Endothelial cell of umbilical vein (primary cell): ENCODE results near the gene MDM1. TPM values are rescaled to one million over a fixed set of nuclear protein-coding genes. Genes with fewer than 3 reads are reported as not detected.

ENCODE experiments used
- BruUV-seq: library from RNA; stranded (reverse); fragments of 400-500 nt; replicated peaks from 2 replicates; lab custom pipeline; 2021; lab: Mats Ljungman, UMichigan
- CTCF ChIA-PET: fragments of 300-600, 350-600 bp; sonication (Branson Sonifier 250); formaldehyde crosslinking; loops from one replicate; lab custom pipeline; 2021; ENCODE audit warnings: antibody characterized with exemption, inconsistent platforms; lab: Charles Lee
- POLR2A ChIA-PET: fragments of 300-600, 350-600 bp; sonication (Branson Sonifier 250); formaldehyde crosslinking; loops from one replicate; lab custom pipeline; 2021; ENCODE audit warnings: antibody characterized with exemption, inconsistent platforms; lab: Charles Lee
- DNase-seq: peaks from one replicate; pipeline ENCODE4 v3.0.0-alpha.2; 2011; ENCODE audit warnings: low read depth, low spot score
- FAIRE-seq: peaks from 2 replicates; lab custom pipeline; 2011; peaks lifted over from hg19 to GRCh38; lab: Jason Lieb, UNC
- H2AFZ ChIP-seq: 2 replicates; pipeline ENCODE4 v1.6.0; 2012; ENCODE audit warnings: low read depth, low read length, control low read depth, inconsistent platforms
- H3K27ac ChIP-seq: 2 replicates; pipeline ENCODE4 v1.5.1; 2011; ENCODE audit warnings: low read depth, mild to moderate bottlenecking, control low read depth, low read length, moderate library complexity; ENCODE audit not compliant: insufficient read depth
- H3K27me3 ChIP-seq, 2 experiments: 2 replicates each; pipeline versions ENCODE4 v1.6.0 to v1.6.1; 2011; ENCODE audit warnings: low read length in 2 of 2, mixed read lengths in 1 of 2; ENCODE audit not compliant: control insufficient read depth in 2 of 2, insufficient read depth in 2 of 2
- H3K36me3 ChIP-seq, 2 experiments: 2 replicates in 1 of 2; 3 replicates in 1 of 2; pipeline ENCODE4 v1.5.1; 2011; ENCODE audit warnings: low read length in 2 of 2, mild to moderate bottlenecking in 1 of 2, moderate library complexity in 1 of 2; ENCODE audit not compliant: control insufficient read depth in 2 of 2, insufficient read depth in 2 of 2; ENCODE audit errors: extremely low read depth in 1 of 2
- H3K4me1 ChIP-seq: 3 replicates; pipeline ENCODE4 v1.5.1; 2011; ENCODE audit warnings: mild to moderate bottlenecking, low read length; ENCODE audit not compliant: control insufficient read depth, insufficient read depth; ENCODE audit errors: extremely low read depth
- H3K4me2 ChIP-seq: 2 replicates; pipeline ENCODE4 v1.6.1; 2011; ENCODE audit warnings: low read length, control low read depth, mixed read lengths; ENCODE audit not compliant: insufficient read depth
- H3K4me3 ChIP-seq, 3 experiments: fragments of 200-600 bp in 1 of 3; sonication (generic), shearing (Covaris generic) in 1 of 3; replicated peaks in 1 of 3; 2 replicates each; pipeline ENCODE4 v1.5.1; 2011 to 2016; ENCODE audit warnings: control low read depth in 3 of 3, low read length in 3 of 3, mild to moderate bottlenecking in 2 of 3, inconsistent platforms in 1 of 3, low read depth in 1 of 3, moderate library complexity in 1 of 3; ENCODE audit not compliant: insufficient read depth in 1 of 3
- H3K79me2 ChIP-seq: 2 replicates; pipeline ENCODE4 v1.6.0; 2012; ENCODE audit warnings: low read length, inconsistent platforms; ENCODE audit not compliant: control insufficient read depth, insufficient read depth
- H3K9ac ChIP-seq: replicated peaks from 2 replicates; pipeline ENCODE3; 2011; ENCODE audit warnings: low read length, control low read depth; ENCODE audit not compliant: insufficient read depth; ENCODE audit errors: extremely low read depth
- H3K9me1 ChIP-seq: replicated peaks from 3 replicates; pipeline ENCODE4 v1.6.0; 2011; ENCODE audit warnings: mild to moderate bottlenecking, low read length; ENCODE audit not compliant: control insufficient read depth, insufficient read depth; ENCODE audit errors: extremely low read depth
- H3K9me3 ChIP-seq: replicated peaks from 2 replicates; pipeline ENCODE4 v1.5.1; 2012; ENCODE audit warnings: low read length, inconsistent platforms; ENCODE audit not compliant: control insufficient read depth, insufficient read depth
- H4K20me1 ChIP-seq: replicated peaks from 2 replicates; pipeline ENCODE3; 2011; ENCODE audit warnings: mild to moderate bottlenecking, low read length; ENCODE audit not compliant: control insufficient read depth, insufficient read depth; ENCODE audit errors: extremely low read depth
- EZH2 ChIP-seq: IDR thresholded peaks from 2 replicates; pipeline ENCODE4 v1.6.1; 2012; ENCODE audit warnings: borderline replicate concordance, low read depth, mild to moderate bottlenecking, moderate library complexity, low read length, inconsistent platforms; ENCODE audit not compliant: severe bottlenecking
- FOS ChIP-seq: IDR thresholded peaks from 2 replicates; pipeline ENCODE4 v1.6.1; 2011; ENCODE audit warnings: mild to moderate bottlenecking, low read length, moderate library complexity, borderline replicate concordance; ENCODE audit not compliant: insufficient read depth
- GATA2 ChIP-seq: IDR thresholded peaks from 2 replicates; pipeline ENCODE4 v1.7.0; 2011; ENCODE audit warnings: low read depth, mild to moderate bottlenecking, moderate library complexity, mixed read lengths, low read length; ENCODE audit not compliant: insufficient read length, insufficient read depth
- JUN ChIP-seq: IDR thresholded peaks from 2 replicates; pipeline ENCODE4 v1.6.1; 2011; ENCODE audit warnings: borderline replicate concordance, low read depth; ENCODE audit not compliant: insufficient read length, insufficient read depth
- MYC ChIP-seq: IDR thresholded peaks from one replicate; pipeline ENCODE4 v1.6.1; 2011; ENCODE audit warnings: mild to moderate bottlenecking, low read depth, low read length
- POLR2A ChIP-seq: IDR thresholded peaks from 2 replicates; pipeline ENCODE4 v1.6.1; 2012; ENCODE audit warnings: low read depth, mild to moderate bottlenecking, control low read depth, low read length
- POLR2AphosphoS5 ChIP-seq: IDR thresholded peaks from 2 replicates; pipeline ENCODE4 v1.6.1; 2012; ENCODE audit warnings: low read depth, mild to moderate bottlenecking, control low read depth, low read length, moderate library complexity; ENCODE audit not compliant: insufficient read depth
- dilution Hi-C: fragments of 300-500 bp; cut with MboI; formaldehyde crosslinking; loops from one replicate; pipeline ENCODE4 v1.15.0; 2019; ENCODE audit warnings: low sequenced_read_pairs; ENCODE audit not compliant: extremely low pct_ligation_motif_present
- intact Hi-C: fragments of 100-400 bp; cut with micrococcal nuclease; formaldehyde crosslinking; loops from one replicate; pipeline ENCODE4 v1.10.0; 2022
- polyA plus RNA-seq, 4 experiments: library from polyadenylated mRNA; depleted of rRNA in 3 of 4; stranded (reverse) in 3 of 4; unstranded in 1 of 4; fragments of >200 nt; gene quantifications; 2 replicates each; pipeline versions ENCODE4 v1.2.1 to v1.2.3, GENCODE V29; 2011 to 2012; ENCODE audit warnings: missing spikeins in 1 of 4
- total RNA-seq: library from RNA; stranded (reverse); gene quantifications from 2 replicates; pipeline ENCODE4 v1.2.3, GENCODE V29; 2021
- TF ChIP-seq, protein P1 (sequence below): IDR thresholded peaks from 2 replicates; pipeline ENCODE4 v1.6.1; 2011; ENCODE audit not compliant: insufficient read depth, insufficient read length
- TF ChIP-seq, protein P2 (sequence below), 2 donors: IDR thresholded peaks; 1 replicate in 1 of 2; 2 replicates in 1 of 2; pipeline ENCODE4 v1.5.1; 2011; ENCODE audit warnings: low read length in 2 of 2, mild to moderate bottlenecking in 2 of 2, moderate library complexity in 2 of 2, control low read depth in 1 of 2, inconsistent platforms in 1 of 2, low read depth in 1 of 2; ENCODE audit not compliant: insufficient read depth in 1 of 2; ENCODE audit errors: extremely low read depth in 1 of 2

Gene MDM1
- total and polyA plus RNA-seq, 2 donors (not counting 3 experiments of a cell fraction or from before 2014, with no cell fraction given) = 4.3 to 12.5 TPM

DNA sequence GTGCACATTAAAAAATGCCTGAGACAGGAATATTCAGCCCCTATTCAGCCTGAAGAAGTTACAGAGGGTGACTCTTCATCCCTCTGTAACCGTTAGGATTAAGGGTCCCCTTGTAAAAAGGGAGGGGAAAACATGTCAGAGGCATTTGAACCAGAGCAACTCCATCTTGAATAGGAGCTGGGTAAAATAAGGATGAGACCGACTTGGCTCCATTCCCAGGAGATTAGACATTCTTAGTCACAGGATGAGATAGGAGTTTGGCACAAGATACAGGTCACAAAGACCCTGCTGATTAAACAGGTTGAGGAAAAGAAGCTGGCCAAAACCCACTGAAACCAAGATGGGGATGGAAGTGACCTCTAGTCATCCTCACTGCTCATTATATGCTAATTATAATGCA, 19.9 kb upstream of the MDM1 start:
- H4K20me1 ChIP-seq = no peaks in the 10 kb centered on the region
- H2AFZ ChIP-seq = no peak overlapping the region
- no peak overlapping the region for H3K27ac ChIP-seq
- H3K9ac ChIP-seq = no peak overlapping the region
- TF ChIP-seq POLR2AphosphoS5 = peak; percentile 54
- TF ChIP-seq GATA2 = peak; percentile 89
- TF ChIP-seq FOS = peak; percentile 70
- peak; percentile 9 for TF ChIP-seq JUN
- TF ChIP-seq, protein P1, sequence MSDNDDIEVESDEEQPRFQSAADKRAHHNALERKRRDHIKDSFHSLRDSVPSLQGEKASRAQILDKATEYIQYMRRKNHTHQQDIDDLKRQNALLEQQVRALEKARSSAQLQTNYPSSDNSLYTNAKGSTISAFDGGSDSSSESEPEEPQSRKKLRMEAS = no peak
- TF ChIP-seq MYC = no peak
- peak; percentile 58 for DNase-seq
- H3K9me3 ChIP-seq = no peaks in the 10 kb centered on the region
- no peak for FAIRE-seq
- no TSS peak for BruUV-seq
- peaks cover 17% of the 10 kb centered on the region for H3K4me1 ChIP-seq
- dilution Hi-C loops = no loop called here
- H3K36me3 ChIP-seq = no peaks in the 10 kb centered on the region
- ChIA-PET CTCF (interaction anchor here (0.6 kb wide), 1 partner anchor 28 kb away, joined by 3 read pairs; no protein-coding TSS in a partner anchor), POLR2A (no interaction called here)
- peaks cover under 1 to 11% of the 10 kb centered on the region in 2 experiments for H3K27me3 ChIP-seq
- H3K79me2 ChIP-seq = no peaks in the 10 kb centered on the region
- H3K4me3 ChIP-seq = no peak overlapping the region
- H3K4me2 ChIP-seq = peak overlapping the region; percentile 12
- intact Hi-C loops = no loop called here
- H3K9me1 ChIP-seq = no peaks in the 10 kb centered on the region

DNA sequence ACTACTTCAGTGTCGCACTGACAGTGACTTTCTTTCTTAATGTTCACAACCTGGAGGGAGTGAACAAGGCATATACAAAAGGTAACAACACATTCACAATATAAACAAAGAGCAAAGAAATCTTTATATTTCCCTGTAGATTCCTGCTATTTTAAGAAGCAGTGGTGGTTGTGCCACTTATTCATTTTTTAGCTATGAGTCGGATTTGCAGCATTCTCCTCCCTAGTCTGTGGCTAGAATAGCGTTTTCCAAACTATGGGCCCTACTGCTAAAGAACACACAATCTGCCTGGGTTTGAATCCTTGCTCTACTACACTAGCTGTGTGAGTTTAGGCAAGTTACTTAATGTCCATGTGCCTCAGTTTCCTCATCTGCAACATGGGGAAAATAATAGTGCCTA, 18.6 kb upstream of the MDM1 start:
- TF ChIP-seq GATA2 (no peak), MYC (no peak), JUN (no peak), POLR2A (no peak), FOS (no peak), EZH2 (no peak), POLR2AphosphoS5 (no peak)
- TF ChIP-seq, protein P2, sequence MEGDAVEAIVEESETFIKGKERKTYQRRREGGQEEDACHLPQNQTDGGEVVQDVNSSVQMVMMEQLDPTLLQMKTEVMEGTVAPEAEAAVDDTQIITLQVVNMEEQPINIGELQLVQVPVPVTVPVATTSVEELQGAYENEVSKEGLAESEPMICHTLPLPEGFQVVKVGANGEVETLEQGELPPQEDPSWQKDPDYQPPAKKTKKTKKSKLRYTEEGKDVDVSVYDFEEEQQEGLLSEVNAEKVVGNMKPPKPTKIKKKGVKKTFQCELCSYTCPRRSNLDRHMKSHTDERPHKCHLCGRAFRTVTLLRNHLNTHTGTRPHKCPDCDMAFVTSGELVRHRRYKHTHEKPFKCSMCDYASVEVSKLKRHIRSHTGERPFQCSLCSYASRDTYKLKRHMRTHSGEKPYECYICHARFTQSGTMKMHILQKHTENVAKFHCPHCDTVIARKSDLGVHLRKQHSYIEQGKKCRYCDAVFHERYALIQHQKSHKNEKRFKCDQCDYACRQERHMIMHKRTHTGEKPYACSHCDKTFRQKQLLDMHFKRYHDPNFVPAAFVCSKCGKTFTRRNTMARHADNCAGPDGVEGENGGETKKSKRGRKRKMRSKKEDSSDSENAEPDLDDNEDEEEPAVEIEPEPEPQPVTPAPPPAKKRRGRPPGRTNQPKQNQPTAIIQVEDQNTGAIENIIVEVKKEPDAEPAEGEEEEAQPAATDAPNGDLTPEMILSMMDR (IDR thresholded peaks at IDR 0.05; ENCODE audit: extremely low read depth in 1 of 2, insufficient read depth in 1 of 2, low read depth in 1 of 2, low read length in 2 of 2) = no peak
- TF ChIP-seq, protein P1 = no peak
- CTCF ChIA-PET = interaction anchor here (1.2 to 2.5 kb wide), 2 partner anchors 9 to 36 kb away, joined by 3 to 8 read pairs; no protein-coding TSS in a partner anchor

More for the DNA sequence above, 18.6 kb upstream of the MDM1 start:
- Histone ChIP-seq H3K4me1 (peaks cover 17% of the 10 kb centered on the region), H3K79me2 (no peaks in the 10 kb centered on the region), H3K27ac (no peak overlapping the region), H3K36me3 (no peaks in the 10 kb centered on the region), H3K27me3 (peaks cover 4 to 20% of the 10 kb centered on the region in 2 experiments), H3K9ac (no peak overlapping the region), H3K4me3 (no peak overlapping the region), H3K9me3 (no peaks in the 10 kb centered on the region), H3K4me2 (no peak overlapping the region), H2AFZ (no peak overlapping the region), H3K9me1 (no peaks in the 10 kb centered on the region), H4K20me1 (no peaks in the 10 kb centered on the region)
- dilution Hi-C loops (no loop called here), intact Hi-C loops (no loop called here)
- peak; percentile 58 for FAIRE-seq
- no TSS peak for BruUV-seq
- DNase-seq = no peak
- POLR2A ChIA-PET = no interaction called here
